ENCODE data around the gene PDLIM7. TPM values are rescaled to one million over a fixed set of nuclear protein-coding genes. Genes with fewer than 3 reads are reported as not detected.

Gene PDLIM7
- polyA plus RNA-seq, 1 donor: 107 TPM

- no peak for DNase-seq
Observed at GRCh38 chr5:177458912-177459350, 38.5 kb downstream of the PDLIM7 start.

GRCh38 chr5:177457852-177458681 is 39.3 kb downstream of the PDLIM7 start:
- DNase-seq: no peak

- peak; percentile 92 for DNase-seq
Observed at GRCh38 chr5:177456976-177457851, 40.2 kb downstream of the PDLIM7 start.

- DNase-seq: no peak
Observed at GRCh38 chr5:177456591-177456964, 40.8 kb downstream of the PDLIM7 start.

- peak; percentile 93 for DNase-seq
Observed at GRCh38 chr5:177455661-177456590, 41.5 kb downstream of the PDLIM7 start.

- DNase-seq: peak; percentile 81
Observed at GRCh38 chr5:177455036-177455660, 42.3 kb downstream of the PDLIM7 start.

GRCh38 chr5:177454397-177455035 is 42.9 kb downstream of the PDLIM7 start:
- peak; percentile 91 for DNase-seq

GRCh38 chr5:177453852-177454396 is 43.5 kb downstream of the PDLIM7 start:
- DNase-seq: no peak

- no peak for DNase-seq
Observed at GRCh38 chr5:177452688-177453638, 44.4 kb downstream of the PDLIM7 start.

GRCh38 chr5:177450667-177451424 is 46.6 kb downstream of the PDLIM7 start:
- no peak for DNase-seq

GRCh38 chr5:177449140-177450061 is 48.0 kb downstream of the PDLIM7 start:
- no peak for DNase-seq

GRCh38 chr5:177448244-177448950 is 49.0 kb downstream of the PDLIM7 start:
- no peak for DNase-seq

- no peak for DNase-seq
Observed at GRCh38 chr5:177447611-177448243, 49.7 kb downstream of the PDLIM7 start.

GRCh38 chr5:177447066-177447610 is 50.3 kb downstream of the PDLIM7 start:
- DNase-seq: peak; percentile 70

- peak; percentile 62 for DNase-seq
Observed at GRCh38 chr5:177446200-177447065, 51.0 kb downstream of the PDLIM7 start, which contains the start of gene PRR7. Gene PRR7, plus strand, starts transcription at chr5:177446814. Its CDS starts 8,254 bp downstream, at chr5:177455068.

All from left kidney (tissue), 2 donors.